NCI-H748 (cell line): ENCODE data around the gene RHOV.

Source experiments
- DNase-seq: peaks from one replicate; lab custom pipeline; 2025; ENCODE audit not compliant: unreplicated experiment; lab: John Stamatoyannopoulos, UW

Gene RHOV

DNA sequence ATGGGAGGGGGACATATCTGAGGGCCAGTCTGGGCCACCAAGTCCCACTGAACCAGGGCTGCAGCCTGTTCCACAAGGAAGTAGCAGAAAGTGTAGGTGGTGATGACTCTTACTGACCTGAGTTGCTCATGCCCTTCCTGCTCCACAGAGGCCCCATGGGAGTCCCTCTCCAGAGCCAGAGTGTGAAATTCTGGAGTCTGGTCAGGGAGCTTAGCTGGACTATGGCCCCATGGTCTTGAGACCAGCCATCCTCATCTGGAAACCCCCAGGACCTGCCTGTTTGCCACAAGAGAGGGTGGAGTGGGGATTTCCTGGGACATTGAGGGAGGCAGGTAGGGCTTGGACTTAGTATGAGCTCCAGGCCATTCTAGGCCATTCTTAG lies 27.2 kb downstream of the RHOV start:
- DNase-seq, result no peak

DNA sequence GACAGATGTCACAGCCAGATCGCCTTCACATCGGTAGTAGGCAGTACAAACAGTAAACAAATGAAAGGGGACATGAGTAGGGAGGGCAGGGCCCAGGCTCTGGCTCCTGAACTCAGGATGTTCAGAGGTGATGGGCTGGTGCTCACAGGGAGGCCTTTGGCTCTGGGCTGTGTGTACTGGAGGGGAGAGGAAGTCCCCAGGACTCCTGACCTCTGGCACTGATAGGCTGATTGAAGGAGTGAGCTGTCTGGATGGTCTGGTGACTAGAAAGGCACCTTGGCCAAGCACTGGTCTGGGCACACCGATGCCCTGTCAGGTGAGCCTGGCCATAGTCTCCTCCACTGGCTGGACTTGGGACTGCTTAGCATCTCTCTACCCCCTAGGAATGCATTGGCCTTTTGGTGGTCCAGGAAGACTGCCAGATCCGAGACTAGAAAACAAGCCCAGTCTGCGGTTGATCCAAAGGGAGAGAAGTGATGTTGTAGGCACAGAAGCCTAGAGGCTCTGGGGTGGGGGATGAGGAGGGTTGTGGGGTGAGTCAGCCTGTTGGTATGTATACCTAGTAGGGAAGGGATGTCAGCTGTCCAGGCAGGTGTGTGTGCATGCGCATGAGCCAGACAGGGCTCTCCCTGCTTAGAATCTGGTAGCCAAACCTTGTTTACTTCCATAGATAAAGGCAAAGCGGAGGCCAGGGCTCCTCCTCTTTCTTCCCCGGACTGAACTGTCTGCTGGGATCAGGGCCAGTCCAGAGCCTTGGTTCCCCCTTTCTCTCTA lies 28.3 kb downstream of the RHOV start:
- peak; percentile 44 for DNase-seq

- no peak for DNase-seq
These were observed 29.0 kb downstream of the RHOV start for GRCh38 chr15:40845036-40845435.

- DNase-seq, result peak; percentile 55
These were observed 29.4 kb downstream of the RHOV start for GRCh38 chr15:40844696-40845030.

GRCh38 chr15:40843885-40844695 lies 29.9 kb downstream of the RHOV start, which contains the start of gene SPINT1:
TSS of gene SPINT1 (plus strand) at chr15:40844048. CDS start at chr15:40844555, 507 bp downstream.
- peak; percentile 67 for DNase-seq

- no peak for DNase-seq
These were observed 30.7 kb downstream of the RHOV start for GRCh38 chr15:40843261-40843884.

GRCh38 chr15:40841741-40842140 lies 32.3 kb downstream of the RHOV start:
- no peak for DNase-seq

DNA sequence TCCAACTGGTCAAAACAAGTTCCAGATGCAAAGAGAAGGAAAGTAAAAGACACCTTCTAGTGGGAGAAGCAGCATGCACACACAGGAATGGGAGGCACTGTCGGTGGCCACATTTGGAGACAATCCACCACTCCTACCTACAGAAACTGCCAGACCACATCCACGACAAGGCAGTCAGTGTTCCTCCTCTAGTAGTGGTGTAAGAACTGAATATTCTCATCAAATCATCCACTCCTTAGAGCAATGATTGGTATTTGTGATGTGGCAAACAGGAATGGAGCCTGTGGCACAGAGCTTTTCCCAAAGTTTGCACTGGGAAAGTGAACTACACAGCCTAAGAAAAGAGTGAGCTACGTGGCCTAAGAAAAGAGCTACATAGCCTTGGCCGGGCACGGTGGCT lies 35.3 kb downstream of the RHOV start:
- DNase-seq, result no peak

DNA sequence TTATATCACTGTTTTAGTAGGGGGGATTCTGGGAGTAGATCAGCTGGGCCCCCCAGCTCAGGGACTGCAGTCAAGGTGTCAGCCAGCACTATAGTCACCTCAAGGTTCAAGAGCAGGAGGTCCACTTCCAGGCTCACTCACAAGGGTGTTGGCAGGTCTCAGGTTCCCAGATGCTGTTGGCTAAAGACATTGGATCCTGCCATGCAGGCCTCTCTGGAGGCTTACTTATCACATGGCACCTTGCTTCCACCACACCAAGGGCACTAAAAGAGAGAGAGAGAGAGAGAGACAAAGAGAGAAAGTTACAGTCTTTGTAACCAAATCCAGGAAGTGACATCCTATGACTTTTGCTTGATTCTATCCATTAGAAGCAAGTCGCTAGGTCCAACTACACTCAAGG lies 38.0 kb downstream of the RHOV start:
- DNase-seq, result no peak

DNA sequence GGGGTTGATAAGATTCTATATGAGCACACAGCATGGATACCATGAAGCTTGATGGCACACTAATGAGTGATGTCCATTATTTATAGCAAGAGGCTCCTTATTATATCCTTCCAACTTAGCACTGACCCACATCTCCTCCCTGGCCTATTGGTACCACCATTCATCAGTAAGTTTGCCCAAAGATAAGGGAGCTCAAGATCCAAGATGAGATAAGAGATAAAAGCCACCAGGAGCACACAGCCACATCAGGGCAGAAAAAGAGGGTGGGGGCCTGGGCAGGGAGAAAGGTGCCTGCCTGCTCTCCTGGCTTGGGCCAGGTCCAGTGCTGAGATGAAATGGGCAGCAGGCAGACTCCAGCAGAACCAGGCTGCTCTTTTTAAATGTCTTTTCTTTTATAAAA lies 41.1 kb downstream of the RHOV start:
- no peak for DNase-seq

GRCh38 chr15:40831861-40832260 lies 42.2 kb downstream of the RHOV start:
- no peak for DNase-seq

GRCh38 chr15:40830884-40831283 lies 43.1 kb downstream of the RHOV start:
- peak; percentile 97 for DNase-seq

GRCh38 chr15:40829115-40829514 lies 44.9 kb downstream of the RHOV start:
- peak; percentile 44 for DNase-seq

- no peak for DNase-seq
These were observed 45.5 kb downstream of the RHOV start, which contains the start of gene PPP1R14D for GRCh38 chr15:40828447-40829036. TSS of gene PPP1R14D (minus strand) at chr15:40828708. CDS start at chr15:40828641, 67 bp downstream.

- DNase-seq, result no peak
These were observed 47.5 kb downstream of the RHOV start for GRCh38 chr15:40826423-40827075.

- DNase-seq, result no peak
These were observed 48.2 kb downstream of the RHOV start for GRCh38 chr15:40825661-40826422.

GRCh38 chr15:40823572-40824343 lies 50.3 kb downstream of the RHOV start:
- DNase-seq, result peak; percentile 61
